Measurements from ENCODE around the gene DIABLO. TPM values are rescaled to one million over a fixed set of nuclear protein-coding genes. Genes with fewer than 3 reads are reported as not detected.

Gene DIABLO
- total RNA-seq, 2 donors from 2014 or later, result 34.7 to 48.8 TPM

DNA sequence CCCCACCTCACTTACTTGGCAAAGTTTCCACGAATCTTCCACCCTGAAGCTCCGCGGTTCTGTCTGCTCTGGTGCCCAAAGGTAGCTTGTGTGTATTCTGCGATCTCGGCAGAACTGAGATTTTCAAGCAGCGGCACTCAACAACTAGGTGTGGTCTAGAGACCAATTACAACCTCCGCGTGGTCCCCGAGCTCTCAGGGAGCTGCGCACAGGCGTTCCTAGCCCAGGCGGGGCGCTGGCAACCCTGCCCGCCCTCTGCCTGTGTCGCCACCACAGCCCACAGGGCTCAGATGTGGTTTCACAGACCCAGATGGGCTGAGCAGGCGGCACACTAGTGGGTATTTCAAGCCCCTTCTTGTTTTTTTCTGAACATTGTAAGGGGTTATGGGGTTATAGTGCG, 1.5 kb upstream of the DIABLO start:
- H3K36me3 ChIP-seq, result peaks cover 23% of the 10 kb centered on the region
- no peak overlapping the region for H3K4me3 ChIP-seq
- H3K27ac ChIP-seq, result no peak overlapping the region
- ATAC-seq (ENCODE audit: insufficient number of reproducible peaks, low FRiP score, low read depth), result no peak
- peaks cover 16 to 23% of the 10 kb centered on the region in 2 donors for H3K4me1 ChIP-seq (ENCODE audit: control insufficient read depth in 1 of 2, low read depth in 2 of 2)
- H3K9me3 ChIP-seq, result no peaks in the 10 kb centered on the region
- H3K27me3 ChIP-seq (replicated peaks; ENCODE audit: insufficient read depth), result no peaks in the 10 kb centered on the region
- no peak for DNase-seq (ENCODE audit: low spot score)
- TF ChIP-seq, protein P1, sequence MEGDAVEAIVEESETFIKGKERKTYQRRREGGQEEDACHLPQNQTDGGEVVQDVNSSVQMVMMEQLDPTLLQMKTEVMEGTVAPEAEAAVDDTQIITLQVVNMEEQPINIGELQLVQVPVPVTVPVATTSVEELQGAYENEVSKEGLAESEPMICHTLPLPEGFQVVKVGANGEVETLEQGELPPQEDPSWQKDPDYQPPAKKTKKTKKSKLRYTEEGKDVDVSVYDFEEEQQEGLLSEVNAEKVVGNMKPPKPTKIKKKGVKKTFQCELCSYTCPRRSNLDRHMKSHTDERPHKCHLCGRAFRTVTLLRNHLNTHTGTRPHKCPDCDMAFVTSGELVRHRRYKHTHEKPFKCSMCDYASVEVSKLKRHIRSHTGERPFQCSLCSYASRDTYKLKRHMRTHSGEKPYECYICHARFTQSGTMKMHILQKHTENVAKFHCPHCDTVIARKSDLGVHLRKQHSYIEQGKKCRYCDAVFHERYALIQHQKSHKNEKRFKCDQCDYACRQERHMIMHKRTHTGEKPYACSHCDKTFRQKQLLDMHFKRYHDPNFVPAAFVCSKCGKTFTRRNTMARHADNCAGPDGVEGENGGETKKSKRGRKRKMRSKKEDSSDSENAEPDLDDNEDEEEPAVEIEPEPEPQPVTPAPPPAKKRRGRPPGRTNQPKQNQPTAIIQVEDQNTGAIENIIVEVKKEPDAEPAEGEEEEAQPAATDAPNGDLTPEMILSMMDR (IDR thresholded peaks at IDR 0.05), result no peak

DNA sequence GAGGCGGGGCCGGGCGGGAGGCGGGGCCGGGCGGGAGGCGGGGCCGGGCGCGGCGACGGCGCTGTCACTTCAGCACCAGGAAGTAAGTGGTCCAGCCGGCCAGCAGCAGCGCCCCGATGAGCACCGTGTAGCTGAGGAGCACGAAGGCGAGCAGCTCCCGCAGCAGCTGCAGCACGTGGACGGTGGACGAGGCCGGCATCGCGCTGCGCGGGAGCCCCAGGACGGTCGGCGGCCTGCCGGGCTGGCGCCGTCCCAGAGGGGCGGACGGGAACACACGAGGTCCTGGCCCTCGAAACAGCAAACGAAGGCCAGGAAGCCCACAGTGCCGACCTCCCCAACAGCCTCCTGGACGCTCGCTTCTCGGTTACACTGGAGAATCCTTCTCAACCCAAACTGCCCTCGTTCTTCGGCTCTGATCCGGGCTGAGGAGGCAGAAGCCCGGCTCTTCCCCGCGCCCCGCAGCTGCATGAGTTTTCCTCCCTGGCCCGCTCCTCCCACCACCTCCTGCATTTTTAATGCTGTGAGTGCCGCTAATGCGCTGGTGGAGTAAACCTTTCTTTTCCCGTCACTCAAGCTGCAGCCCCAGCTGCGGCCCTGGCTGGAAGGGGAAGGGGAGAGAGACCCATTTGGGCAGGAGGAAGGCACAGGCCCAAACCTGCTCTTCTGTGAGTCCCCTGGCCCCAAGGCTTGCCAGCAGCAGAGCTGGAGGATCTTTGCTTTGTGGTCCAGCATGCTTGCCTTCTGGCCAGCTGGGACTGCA, 694 bp upstream of the DIABLO start:
- DNase-seq (ENCODE audit: low spot score), result no peak
- peak; percentile 11 for ATAC-seq (ENCODE audit: insufficient number of reproducible peaks, low FRiP score, low read depth)
- TF ChIP-seq, protein P1 (IDR thresholded peaks at IDR 0.05), result no peak

DNA sequence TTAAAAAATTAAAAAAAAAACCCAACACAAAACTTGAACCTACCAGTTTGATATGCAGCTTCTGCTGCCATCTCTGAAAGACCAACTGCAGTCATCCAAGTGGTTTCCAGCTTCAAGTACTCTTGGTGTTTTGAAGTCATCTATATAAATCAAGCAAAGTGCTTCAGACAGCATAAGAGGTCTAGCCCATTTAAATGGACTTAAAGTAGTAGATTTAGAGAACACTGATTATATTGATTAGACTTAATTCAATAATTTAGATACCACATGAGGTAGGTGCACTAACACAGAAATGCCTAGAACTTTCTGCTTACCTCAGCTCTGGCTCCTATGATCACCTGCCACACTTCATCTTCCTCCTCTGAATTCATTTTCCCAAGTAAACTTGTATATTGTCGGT, 9.4 kb downstream of the DIABLO start:
- Histone ChIP-seq H3K27me3 (replicated peaks; ENCODE audit: insufficient read depth) (no peaks in the 10 kb centered on the region), H3K36me3 (peaks cover 81% of the 10 kb centered on the region), H3K9me3 (no peaks in the 10 kb centered on the region), H3K27ac (no peak overlapping the region), H3K4me3 (no peak overlapping the region), H3K4me1 (ENCODE audit: control insufficient read depth in 1 of 2, low read depth in 2 of 2) (no peaks in the 10 kb centered on the region)
- DNase-seq (ENCODE audit: low spot score) (no peak), ATAC-seq (ENCODE audit: insufficient number of reproducible peaks, low FRiP score, low read depth) (no peak)
- TF ChIP-seq, protein P1 (IDR thresholded peaks at IDR 0.05), result no peak

More for the DNA sequence above, 694 bp upstream of the DIABLO start:
- Histone ChIP-seq H3K27me3 (replicated peaks; ENCODE audit: insufficient read depth) (no peaks in the 10 kb centered on the region), H3K27ac (peak overlapping the region in 1 of 2 donors; percentile 28), H3K9me3 (no peaks in the 10 kb centered on the region), H3K4me3 (peak overlapping the region; percentile 70), H3K36me3 (peaks cover 17% of the 10 kb centered on the region), H3K4me1 (ENCODE audit: control insufficient read depth in 1 of 2, low read depth in 2 of 2) (peaks cover 16 to 23% of the 10 kb centered on the region in 2 donors)

DNA sequence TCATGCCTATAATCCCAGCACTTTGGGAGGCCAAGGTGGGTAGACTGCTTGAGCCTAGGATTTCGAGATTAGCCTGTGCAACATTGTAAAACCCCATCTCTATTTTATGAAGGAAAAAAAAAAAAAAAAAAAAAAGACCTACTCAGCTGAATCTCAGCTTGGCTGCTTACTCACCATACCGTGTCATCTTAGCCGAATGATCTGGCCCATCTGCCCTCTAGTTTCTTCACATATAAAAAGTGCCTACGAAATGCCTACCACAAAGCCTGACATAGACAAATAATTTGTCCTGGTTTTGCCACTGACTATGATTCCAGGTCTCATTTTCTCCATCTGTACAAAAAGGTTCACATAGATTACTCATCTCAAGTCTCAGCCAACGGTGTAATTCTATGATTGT, 10.1 kb downstream of the DIABLO start:
- H3K4me1 ChIP-seq (ENCODE audit: control insufficient read depth in 1 of 2, low read depth in 2 of 2), result no peaks in the 10 kb centered on the region
- DNase-seq (ENCODE audit: low spot score) (no peak), ATAC-seq (ENCODE audit: insufficient number of reproducible peaks, low FRiP score, low read depth) (no peak)
- TF ChIP-seq, protein P1 (IDR thresholded peaks at IDR 0.05), result no peak
- peaks cover 82% of the 10 kb centered on the region for H3K36me3 ChIP-seq
- no peak overlapping the region for H3K4me3 ChIP-seq
- no peaks in the 10 kb centered on the region for H3K9me3 ChIP-seq
- H3K27me3 ChIP-seq (replicated peaks; ENCODE audit: insufficient read depth), result no peaks in the 10 kb centered on the region
- no peak overlapping the region for H3K27ac ChIP-seq

DNA sequence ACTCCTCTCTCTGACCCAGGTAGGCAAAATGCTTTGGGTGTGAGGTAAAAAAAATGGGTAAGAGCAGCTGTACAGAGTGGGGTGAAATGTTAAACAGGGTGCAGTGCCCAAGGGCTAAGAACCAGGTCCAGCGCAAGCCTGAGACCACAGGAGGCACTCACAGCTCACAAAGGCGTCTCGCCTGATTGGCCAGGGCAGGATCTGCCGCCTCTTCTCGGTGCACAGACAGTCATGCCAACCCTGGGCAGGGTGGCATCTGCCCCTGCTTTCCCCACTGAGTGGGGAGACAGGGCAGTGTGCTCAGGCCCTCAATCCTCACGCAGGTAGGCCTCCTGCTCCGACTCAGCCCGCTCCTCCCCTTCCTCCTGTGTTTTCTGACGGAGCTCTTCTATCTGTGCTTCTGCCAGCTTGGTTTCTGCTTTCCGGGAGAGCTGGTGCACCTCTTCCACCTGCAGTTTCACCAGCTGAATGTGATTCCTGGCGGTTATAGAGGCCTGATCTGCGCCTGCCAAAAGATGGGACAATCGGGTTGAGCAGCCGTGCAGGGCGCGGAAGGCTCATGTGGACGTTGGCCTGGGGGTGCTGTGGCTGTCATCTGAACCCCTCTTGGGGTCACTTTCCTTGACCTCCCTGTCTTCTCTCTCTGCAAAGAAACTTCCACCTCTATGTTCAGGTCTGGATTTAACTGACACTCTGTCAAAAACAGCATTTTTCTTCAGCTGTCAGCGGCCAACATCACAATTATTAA, 17.6 kb downstream of the DIABLO start:
- Histone ChIP-seq H3K4me1 (ENCODE audit: control insufficient read depth in 1 of 2, low read depth in 2 of 2) (peaks cover 3 to 12% of the 10 kb centered on the region in 2 donors), H3K27me3 (replicated peaks; ENCODE audit: insufficient read depth) (no peaks in the 10 kb centered on the region), H3K9me3 (no peaks in the 10 kb centered on the region), H3K4me3 (no peak overlapping the region), H3K27ac (no peak overlapping the region), H3K36me3 (peaks cover 33% of the 10 kb centered on the region)
- no peak for DNase-seq (ENCODE audit: low spot score)
- ATAC-seq (ENCODE audit: insufficient number of reproducible peaks, low FRiP score, low read depth), result no peak
- TF ChIP-seq, protein P1 (IDR thresholded peaks at IDR 0.05), result no peak

All from thoracic aorta (tissue), 2 donors.